ENCODE results near the gene SLC27A2. TPM values are rescaled to one million over a fixed set of nuclear protein-coding genes. Genes with fewer than 3 reads are reported as not detected.

Gene SLC27A2
- total RNA-seq, 1 donor, result under 0.01 TPM

GRCh38 chr15:50140098-50140497 is 41.9 kb upstream of the SLC27A2 start:
- H3K4me3 ChIP-seq (ENCODE audit: low read depth, low read length), result no peak overlapping the region
- TF ChIP-seq CTCF (IDR thresholded peaks at IDR 0.05; ENCODE audit: insufficient read depth, low read depth, low read length), result no peak
- DNase-seq (ENCODE audit: low read depth), result no peak

GRCh38 chr15:50140983-50141382 is 41.0 kb upstream of the SLC27A2 start:
- H3K4me3 ChIP-seq (ENCODE audit: low read depth, low read length), result no peak overlapping the region
- DNase-seq (ENCODE audit: low read depth), result no peak
- no peak for TF ChIP-seq CTCF (IDR thresholded peaks at IDR 0.05; ENCODE audit: insufficient read depth, low read depth, low read length)

- no peak for DNase-seq (ENCODE audit: low read depth)
- no peak overlapping the region for H3K4me3 ChIP-seq (ENCODE audit: low read depth, low read length)
- TF ChIP-seq CTCF (IDR thresholded peaks at IDR 0.05; ENCODE audit: insufficient read depth, low read depth, low read length), result no peak
Measured at GRCh38 chr15:50141856-50142255, 40.1 kb upstream of the SLC27A2 start.

DNA sequence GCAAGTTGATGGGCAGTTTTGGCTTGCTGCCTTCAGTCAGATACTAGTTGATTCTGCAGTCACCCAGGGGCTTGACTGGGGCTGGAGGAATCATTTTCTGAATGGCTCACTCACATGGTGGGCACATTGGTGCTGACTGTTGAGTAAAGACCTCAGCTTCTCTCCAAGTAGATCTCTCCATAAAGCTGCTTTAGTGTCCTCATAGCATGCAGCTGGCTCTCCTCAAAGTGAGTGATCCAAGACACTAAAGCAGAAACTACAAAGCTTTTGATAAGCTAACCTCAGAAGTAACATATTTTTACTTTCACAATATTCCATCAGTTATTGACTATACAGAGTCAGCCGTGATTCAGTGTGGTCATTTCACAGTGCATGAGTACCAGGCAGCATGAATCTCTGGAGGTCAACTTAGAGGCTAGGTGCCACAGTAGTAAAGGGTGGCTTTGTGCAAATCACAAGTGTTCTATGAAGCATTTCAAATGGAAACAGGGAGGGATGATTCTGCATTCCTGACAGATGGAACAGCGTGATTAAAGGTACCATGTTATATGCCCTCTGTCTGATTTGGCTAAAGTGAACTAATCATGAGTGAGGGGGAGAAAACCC is 38.6 kb upstream of the SLC27A2 start:
- no peak for TF ChIP-seq CTCF (IDR thresholded peaks at IDR 0.05; ENCODE audit: insufficient read depth, low read depth, low read length)
- no peak overlapping the region for H3K4me3 ChIP-seq (ENCODE audit: low read depth, low read length)
- no peak for DNase-seq (ENCODE audit: low read depth)

- no peak for TF ChIP-seq CTCF (IDR thresholded peaks at IDR 0.05; ENCODE audit: insufficient read depth, low read depth, low read length)
- no peak for DNase-seq (ENCODE audit: low read depth)
- no peak overlapping the region for H3K4me3 ChIP-seq (ENCODE audit: low read depth, low read length)
Measured at GRCh38 chr15:50144341-50145120, 37.5 kb upstream of the SLC27A2 start.

DNA sequence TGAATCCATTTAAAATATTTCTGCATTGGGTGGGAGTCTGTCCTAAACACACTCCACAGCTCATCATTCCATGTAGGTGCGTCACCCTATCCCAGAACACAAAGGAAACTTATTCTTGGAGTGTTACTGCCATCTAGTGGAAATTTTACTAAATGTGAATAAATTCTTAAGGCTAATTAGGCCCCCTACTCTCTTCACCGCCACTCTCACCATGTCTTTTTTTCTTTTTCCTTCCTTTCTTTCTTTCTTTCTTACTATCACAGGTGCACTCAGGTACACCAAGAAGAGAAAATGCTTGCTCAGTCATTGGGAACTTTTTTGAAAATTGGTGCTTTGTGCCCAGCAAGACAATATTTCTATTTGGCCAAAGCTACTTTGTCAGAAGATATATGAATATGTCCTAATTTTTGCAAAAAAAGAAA is 36.5 kb upstream of the SLC27A2 start:
- TF ChIP-seq CTCF (IDR thresholded peaks at IDR 0.05; ENCODE audit: insufficient read depth, low read depth, low read length), result peak; percentile 45
- no peak overlapping the region for H3K4me3 ChIP-seq (ENCODE audit: low read depth, low read length)
- DNase-seq (ENCODE audit: low read depth), result peak; percentile 87
